Measurements from ENCODE around the gene LTBP2. TPM values are rescaled to one million over a fixed set of nuclear protein-coding genes. Genes with fewer than 3 reads are reported as not detected.

LTBP2 gene
- total and polyA plus RNA-seq, 2 experiments from 2014 or later, result 7.6 to 8.6 TPM

DNA sequence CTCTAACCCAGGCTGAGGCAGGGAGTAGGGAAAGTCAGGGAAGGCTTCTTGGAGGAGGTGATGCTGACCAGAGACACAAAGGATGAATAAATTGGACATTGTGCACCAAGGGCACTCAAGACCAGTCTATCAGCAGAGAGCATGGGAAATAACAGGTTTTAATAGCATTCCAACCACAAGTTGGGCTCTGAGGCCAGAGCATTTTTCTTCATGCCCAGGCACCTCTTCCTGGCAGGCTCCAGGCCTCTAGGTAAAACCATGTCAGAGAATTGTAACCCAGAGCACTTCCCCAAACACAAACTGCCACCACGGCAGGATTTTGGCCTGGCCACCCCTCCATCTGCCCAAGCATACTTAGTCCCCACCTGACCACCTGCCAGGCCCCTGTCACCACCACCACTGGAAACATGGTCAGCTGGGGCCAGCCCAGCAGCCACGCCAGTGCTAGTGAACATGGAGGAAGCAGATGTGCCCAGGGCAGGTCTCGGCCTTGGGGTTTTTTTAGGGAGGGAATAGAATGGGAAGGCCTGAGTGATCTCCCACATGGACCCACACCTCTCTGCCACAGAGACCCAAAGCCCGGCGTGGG is 22.7 kb downstream of the LTBP2 start:
- H3K27me3 ChIP-seq, result no peaks in the 10 kb centered on the region
- TF ChIP-seq EZH2phosphoT487 (IDR thresholded peaks at IDR 0.05; ENCODE audit: low read depth, severe bottlenecking, unreplicated experiment), result no peak
- no peak for TF ChIP-seq EZH2 (IDR thresholded peaks at IDR 0.05; ENCODE audit: borderline replicate concordance)
- TF ChIP-seq, protein P1, sequence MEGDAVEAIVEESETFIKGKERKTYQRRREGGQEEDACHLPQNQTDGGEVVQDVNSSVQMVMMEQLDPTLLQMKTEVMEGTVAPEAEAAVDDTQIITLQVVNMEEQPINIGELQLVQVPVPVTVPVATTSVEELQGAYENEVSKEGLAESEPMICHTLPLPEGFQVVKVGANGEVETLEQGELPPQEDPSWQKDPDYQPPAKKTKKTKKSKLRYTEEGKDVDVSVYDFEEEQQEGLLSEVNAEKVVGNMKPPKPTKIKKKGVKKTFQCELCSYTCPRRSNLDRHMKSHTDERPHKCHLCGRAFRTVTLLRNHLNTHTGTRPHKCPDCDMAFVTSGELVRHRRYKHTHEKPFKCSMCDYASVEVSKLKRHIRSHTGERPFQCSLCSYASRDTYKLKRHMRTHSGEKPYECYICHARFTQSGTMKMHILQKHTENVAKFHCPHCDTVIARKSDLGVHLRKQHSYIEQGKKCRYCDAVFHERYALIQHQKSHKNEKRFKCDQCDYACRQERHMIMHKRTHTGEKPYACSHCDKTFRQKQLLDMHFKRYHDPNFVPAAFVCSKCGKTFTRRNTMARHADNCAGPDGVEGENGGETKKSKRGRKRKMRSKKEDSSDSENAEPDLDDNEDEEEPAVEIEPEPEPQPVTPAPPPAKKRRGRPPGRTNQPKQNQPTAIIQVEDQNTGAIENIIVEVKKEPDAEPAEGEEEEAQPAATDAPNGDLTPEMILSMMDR (IDR thresholded peaks at IDR 0.05; ENCODE audit: poor library complexity), result no peak
- no peaks in the 10 kb centered on the region for H3K36me3 ChIP-seq (replicated peaks; ENCODE audit: insufficient read depth, low read depth)
- H3K79me2 ChIP-seq, result no peaks in the 10 kb centered on the region
- WGBS (ENCODE audit: low lambda C conversion rate, missing lambda C conversion rate), result 95% methylated on average over 5 of the region's 5 CpGs
- H2AFZ ChIP-seq, result no peak overlapping the region
- no peak overlapping the region for H3K27ac ChIP-seq
- no peaks in the 10 kb centered on the region for H3K9me3 ChIP-seq (ENCODE audit: low read depth)
- peaks cover 13% of the 10 kb centered on the region for H3K4me1 ChIP-seq (ENCODE audit: insufficient read depth)
- no peak for DNase-seq (ENCODE audit: low spot score)
- H3K4me2 ChIP-seq, result no peak overlapping the region
- H3K9me2 ChIP-seq (replicated peaks; ENCODE audit: insufficient read depth), result no peaks in the 10 kb centered on the region
- no peak overlapping the region for H3K4me3 ChIP-seq
- H4K20me1 ChIP-seq (ENCODE audit: insufficient read depth, poor library complexity, severe bottlenecking), result no peaks in the 10 kb centered on the region

- Histone ChIP-seq H3K9me3 (ENCODE audit: low read depth) (no peaks in the 10 kb centered on the region), H3K4me2 (no peak overlapping the region), H3K4me3 (no peak overlapping the region), H2AFZ (no peak overlapping the region), H3K27ac (no peak overlapping the region), H3K36me3 (replicated peaks; ENCODE audit: insufficient read depth, low read depth) (no peaks in the 10 kb centered on the region), H3K4me1 (ENCODE audit: insufficient read depth) (peaks cover 6% of the 10 kb centered on the region), H3K79me2 (no peaks in the 10 kb centered on the region), H4K20me1 (ENCODE audit: insufficient read depth, poor library complexity, severe bottlenecking) (no peaks in the 10 kb centered on the region), H3K27me3 (no peaks in the 10 kb centered on the region), H3K9me2 (replicated peaks; ENCODE audit: insufficient read depth) (no peaks in the 10 kb centered on the region)
- DNase-seq (ENCODE audit: low spot score), result no peak
- TF ChIP-seq EZH2 (IDR thresholded peaks at IDR 0.05; ENCODE audit: borderline replicate concordance) (no peak), EZH2phosphoT487 (IDR thresholded peaks at IDR 0.05; ENCODE audit: low read depth, severe bottlenecking, unreplicated experiment) (no peak)
- TF ChIP-seq, protein P1 (IDR thresholded peaks at IDR 0.05; ENCODE audit: poor library complexity), result no peak
- WGBS (ENCODE audit: low lambda C conversion rate, missing lambda C conversion rate), result 96% methylated on average over 10 of the region's 10 CpGs
Measured at GRCh38 chr14:74587363-74587707, 24.7 kb downstream of the LTBP2 start.

DNA sequence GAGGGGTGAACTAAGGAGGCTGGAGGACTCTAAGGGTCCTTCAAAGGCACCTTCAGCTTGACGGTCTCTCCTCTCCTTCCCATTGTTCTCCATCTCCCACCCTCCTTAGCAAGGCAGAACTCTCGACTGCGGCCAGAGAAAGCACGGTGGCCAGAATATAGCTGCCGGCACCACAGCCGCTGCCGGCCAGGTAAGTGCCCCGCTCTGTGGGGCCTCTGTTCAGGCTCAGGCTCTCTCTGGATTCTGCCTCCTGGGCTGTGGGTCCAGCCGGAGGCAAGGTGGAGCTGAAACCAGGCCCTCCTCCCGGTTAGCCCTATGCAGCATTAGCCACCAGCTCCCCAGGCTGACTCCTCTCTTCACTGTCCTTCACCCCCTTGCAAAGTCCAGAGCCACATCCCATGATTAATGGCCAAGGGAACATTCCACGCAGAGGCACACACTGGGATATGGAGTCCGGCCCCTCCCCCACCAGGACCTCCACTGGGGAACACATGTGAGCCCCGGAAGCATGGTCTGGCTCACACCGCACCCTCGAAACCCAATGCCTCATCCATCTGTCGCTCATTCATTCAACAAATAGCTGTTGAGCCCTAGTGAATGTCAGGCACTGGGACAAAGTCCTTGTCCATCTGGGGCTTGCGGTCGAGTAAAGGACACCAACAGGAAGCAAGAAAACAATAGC is 25.2 kb downstream of the LTBP2 start:
- Histone ChIP-seq H3K9me2 (replicated peaks; ENCODE audit: insufficient read depth) (no peaks in the 10 kb centered on the region), H3K79me2 (no peaks in the 10 kb centered on the region), H3K36me3 (replicated peaks; ENCODE audit: insufficient read depth, low read depth) (no peaks in the 10 kb centered on the region), H3K9me3 (ENCODE audit: low read depth) (no peaks in the 10 kb centered on the region), H3K4me1 (ENCODE audit: insufficient read depth) (peaks cover 6% of the 10 kb centered on the region), H3K27ac (no peak overlapping the region), H4K20me1 (ENCODE audit: insufficient read depth, poor library complexity, severe bottlenecking) (no peaks in the 10 kb centered on the region), H3K4me3 (no peak overlapping the region), H3K27me3 (no peaks in the 10 kb centered on the region), H3K4me2 (no peak overlapping the region), H2AFZ (no peak overlapping the region)
- DNase-seq (ENCODE audit: low spot score), result no peak
- 85% methylated on average over 18 of the region's 18 CpGs for WGBS (ENCODE audit: low lambda C conversion rate, missing lambda C conversion rate)
- TF ChIP-seq EZH2phosphoT487 (IDR thresholded peaks at IDR 0.05; ENCODE audit: low read depth, severe bottlenecking, unreplicated experiment) (no peak), EZH2 (IDR thresholded peaks at IDR 0.05; ENCODE audit: borderline replicate concordance) (no peak)
- TF ChIP-seq, protein P1 (IDR thresholded peaks at IDR 0.05; ENCODE audit: poor library complexity), result no peak

Measured in hepatocyte (in vitro differentiated cells).